IMR-90 (cell line): ENCODE data around the gene SNX27.

Experiments
- RAD21 ChIP-seq: IDR thresholded peaks from 2 replicates; pipeline ENCODE4 v1.6.1; 2012; ENCODE audit warnings: low read length, improper control_type of control experiment
- TF ChIP-seq, protein P1 (sequence below): conservative IDR thresholded peaks from 2 replicates; pipeline ENCODE4 v1.5.1; 2012; ENCODE audit warnings: mild to moderate bottlenecking, low read depth, low read length, improper control_type of control experiment
- TF ChIP-seq, protein P2 (sequence below): fragments of 150-350 bp; IDR thresholded peaks from 2 replicates; pipeline ENCODE4 v1.6.1; 2017; ENCODE audit warnings: mild to moderate bottlenecking, antibody characterized with exemption, low read length, low read depth

GRCh38 chr1:151578941-151579340, 32.9 kb upstream of the SNX27 start:
- TF ChIP-seq, protein P1, sequence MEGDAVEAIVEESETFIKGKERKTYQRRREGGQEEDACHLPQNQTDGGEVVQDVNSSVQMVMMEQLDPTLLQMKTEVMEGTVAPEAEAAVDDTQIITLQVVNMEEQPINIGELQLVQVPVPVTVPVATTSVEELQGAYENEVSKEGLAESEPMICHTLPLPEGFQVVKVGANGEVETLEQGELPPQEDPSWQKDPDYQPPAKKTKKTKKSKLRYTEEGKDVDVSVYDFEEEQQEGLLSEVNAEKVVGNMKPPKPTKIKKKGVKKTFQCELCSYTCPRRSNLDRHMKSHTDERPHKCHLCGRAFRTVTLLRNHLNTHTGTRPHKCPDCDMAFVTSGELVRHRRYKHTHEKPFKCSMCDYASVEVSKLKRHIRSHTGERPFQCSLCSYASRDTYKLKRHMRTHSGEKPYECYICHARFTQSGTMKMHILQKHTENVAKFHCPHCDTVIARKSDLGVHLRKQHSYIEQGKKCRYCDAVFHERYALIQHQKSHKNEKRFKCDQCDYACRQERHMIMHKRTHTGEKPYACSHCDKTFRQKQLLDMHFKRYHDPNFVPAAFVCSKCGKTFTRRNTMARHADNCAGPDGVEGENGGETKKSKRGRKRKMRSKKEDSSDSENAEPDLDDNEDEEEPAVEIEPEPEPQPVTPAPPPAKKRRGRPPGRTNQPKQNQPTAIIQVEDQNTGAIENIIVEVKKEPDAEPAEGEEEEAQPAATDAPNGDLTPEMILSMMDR: no peak
- TF ChIP-seq, protein P2, sequence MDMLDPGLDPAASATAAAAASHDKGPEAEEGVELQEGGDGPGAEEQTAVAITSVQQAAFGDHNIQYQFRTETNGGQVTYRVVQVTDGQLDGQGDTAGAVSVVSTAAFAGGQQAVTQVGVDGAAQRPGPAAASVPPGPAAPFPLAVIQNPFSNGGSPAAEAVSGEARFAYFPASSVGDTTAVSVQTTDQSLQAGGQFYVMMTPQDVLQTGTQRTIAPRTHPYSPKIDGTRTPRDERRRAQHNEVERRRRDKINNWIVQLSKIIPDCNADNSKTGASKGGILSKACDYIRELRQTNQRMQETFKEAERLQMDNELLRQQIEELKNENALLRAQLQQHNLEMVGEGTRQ: no peak
- TF ChIP-seq RAD21: no peak
